HS-5 (cell line): ENCODE results near the gene DRG1.
"Not testable (repeated sequence)": the region's sequence is repeated elsewhere in the genome, so short reads cannot be mapped to it uniquely, and the experiment has no call there.

ENCODE experiments used
- DNase-seq: peaks from one replicate; pipeline ENCODE4 v3.0.0-alpha.2; 2012; ENCODE audit warnings: low read depth

The DRG1 gene

GRCh38 chr22:31442768-31443489 lies 43.5 kb downstream of the DRG1 start:
- DNase-seq: no peak

- DNase-seq: no peak
Observed at GRCh38 chr22:31443516-31443915, 44.1 kb downstream of the DRG1 start.

GRCh38 chr22:31445642-31446041 lies 46.2 kb downstream of the DRG1 start:
- no peak for DNase-seq

GRCh38 chr22:31446208-31446607 lies 46.8 kb downstream of the DRG1 start:
- DNase-seq: no peak

- no peak for DNase-seq
Observed at GRCh38 chr22:31446767-31447166, 47.4 kb downstream of the DRG1 start.

- no peak for DNase-seq
Observed at GRCh38 chr22:31447337-31447736, 47.9 kb downstream of the DRG1 start.

GRCh38 chr22:31448382-31448781 lies 49.0 kb downstream of the DRG1 start:
- DNase-seq: no peak

- DNase-seq: no peak
Observed at GRCh38 chr22:31449506-31449905, 50.1 kb downstream of the DRG1 start.

GRCh38 chr22:31451709-31452571 lies 52.5 kb downstream of the DRG1 start:
- DNase-seq: peak; percentile 18

- DNase-seq: no peak
Observed at GRCh38 chr22:31461699-31462098, 62.3 kb downstream of the DRG1 start.

- no peak for DNase-seq
Observed at GRCh38 chr22:31465307-31465706, 65.9 kb downstream of the DRG1 start.

- DNase-seq: no peak
Observed at GRCh38 chr22:31474743-31475142, 75.3 kb downstream of the DRG1 start.

- no peak for DNase-seq
Observed at GRCh38 chr22:31475800-31476199, 76.4 kb downstream of the DRG1 start.

- DNase-seq: no peak
Observed at GRCh38 chr22:31477329-31477728, 77.9 kb downstream of the DRG1 start.

- DNase-seq: no peak
Observed at GRCh38 chr22:31481129-31481528, 81.7 kb downstream of the DRG1 start.

- DNase-seq: not testable (repeated sequence)
Observed at GRCh38 chr22:31482470-31482869, 83.1 kb downstream of the DRG1 start.
